Lung microvascular endothelial cell (primary cell): ENCODE measurements around the gene ACR. TPM values are rescaled to one million over a fixed set of nuclear protein-coding genes. Genes with fewer than 3 reads are reported as not detected.

Source experiments
- DNase-seq, 2 donors: peaks; one replicate each; pipeline versions ENCODE4 v3.0.0 to v3.0.0-alpha.2; 2010; ENCODE audit warnings: low read depth in 2 of 2
- total RNA-seq: library from RNA; depleted of rRNA; stranded (reverse); fragments of >200 nt; gene quantifications from 2 replicates; pipeline ENCODE4 v1.2.1, GENCODE V29; 2014

The ACR gene
- total RNA-seq, 1 donor from 2014 or later = 0.20 TPM

DNA sequence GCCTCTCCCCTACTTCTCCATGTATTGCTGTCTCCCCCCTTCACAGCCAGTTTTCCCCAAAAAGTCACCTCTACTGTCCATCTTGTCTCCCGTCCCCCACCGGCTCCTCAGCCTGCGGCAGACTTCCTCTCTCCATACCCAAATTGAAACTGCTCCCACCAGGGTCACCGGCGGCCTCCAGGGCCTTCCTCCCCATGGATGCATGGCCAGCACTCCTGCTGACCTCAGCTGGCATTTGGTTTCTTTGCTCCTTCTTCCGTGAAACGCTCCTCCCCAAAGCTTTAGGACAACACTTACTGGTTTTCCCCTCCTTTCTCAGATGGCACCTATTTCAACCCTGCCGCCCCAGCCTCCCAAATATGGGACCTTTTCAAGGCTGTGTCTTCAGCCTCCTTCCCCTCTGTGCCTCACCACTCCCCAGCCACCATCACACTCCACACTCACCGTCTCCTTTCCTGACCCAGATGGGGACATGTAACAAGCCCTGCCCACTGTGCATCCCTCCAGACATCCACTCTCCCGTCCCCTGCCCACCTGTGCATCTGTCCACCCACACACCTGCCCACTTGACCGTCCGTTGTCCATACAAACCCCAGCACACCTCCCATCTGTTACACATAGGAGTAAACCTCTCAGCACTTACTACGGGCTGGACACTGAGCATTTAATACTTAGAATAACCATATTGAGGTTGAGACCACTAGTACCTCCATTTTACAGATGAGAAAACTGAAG, 21.5 kb upstream of the ACR start:
- no peak for DNase-seq

DNA sequence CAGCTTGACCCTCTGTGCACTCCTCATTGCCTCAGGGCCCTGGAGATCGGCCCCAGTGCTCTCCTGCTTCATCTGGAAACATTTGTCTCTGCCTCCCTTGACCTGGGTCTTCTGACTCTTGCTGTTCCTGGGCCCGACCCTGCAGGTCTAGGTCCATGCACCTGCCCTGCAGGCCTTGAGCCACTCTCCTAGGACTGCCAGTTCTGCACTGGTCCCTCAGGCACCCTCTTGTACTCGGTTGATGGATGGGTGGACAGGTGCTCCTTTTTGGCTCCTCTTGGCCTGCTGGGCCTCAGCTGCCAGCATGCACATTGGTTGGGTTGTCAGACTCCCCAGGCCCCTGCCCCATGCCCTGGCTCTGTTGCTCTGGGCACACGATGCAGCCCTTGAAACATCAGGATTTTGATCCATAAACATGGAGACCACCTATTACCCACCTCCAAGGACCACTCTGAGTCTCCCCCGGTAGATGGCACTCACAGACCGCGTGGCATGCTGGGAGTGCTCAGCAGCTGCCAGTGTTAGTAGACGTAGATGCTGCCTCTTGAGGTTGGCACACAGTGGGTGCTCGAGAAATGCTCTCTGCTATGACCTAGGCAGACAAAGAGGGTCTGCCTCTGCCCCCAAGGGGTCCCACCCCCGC, 20.2 kb upstream of the ACR start:
- no peak for DNase-seq

- DNase-seq = no peak
Observed at GRCh38 chr22:50718352-50718709, 19.7 kb upstream of the ACR start.

DNA sequence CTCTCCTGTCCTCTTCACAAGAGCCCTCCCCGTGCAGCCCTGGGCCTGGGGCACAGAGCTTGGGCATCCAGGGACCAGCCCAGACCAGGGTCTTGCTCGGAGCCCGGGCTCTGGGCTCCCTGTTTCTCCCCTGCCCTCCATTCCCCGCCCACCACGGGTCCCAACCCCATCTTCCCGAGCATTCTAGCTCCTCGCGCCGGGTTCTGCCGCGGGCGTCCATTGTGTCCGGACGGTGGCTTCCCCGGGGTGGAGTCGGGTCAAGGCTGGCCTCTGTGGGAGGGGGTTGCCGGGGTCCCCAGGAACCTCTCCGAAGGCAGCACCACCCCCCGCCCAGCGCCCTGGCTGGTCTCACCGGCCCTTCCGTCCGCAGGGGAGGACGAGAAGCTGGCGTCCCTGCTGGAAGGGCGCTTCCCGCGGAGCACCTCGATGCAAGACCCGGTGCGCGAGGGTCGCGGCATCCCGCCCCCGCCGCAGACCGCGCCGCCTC, 18.1 kb upstream of the ACR start:
- no peak for DNase-seq

DNA sequence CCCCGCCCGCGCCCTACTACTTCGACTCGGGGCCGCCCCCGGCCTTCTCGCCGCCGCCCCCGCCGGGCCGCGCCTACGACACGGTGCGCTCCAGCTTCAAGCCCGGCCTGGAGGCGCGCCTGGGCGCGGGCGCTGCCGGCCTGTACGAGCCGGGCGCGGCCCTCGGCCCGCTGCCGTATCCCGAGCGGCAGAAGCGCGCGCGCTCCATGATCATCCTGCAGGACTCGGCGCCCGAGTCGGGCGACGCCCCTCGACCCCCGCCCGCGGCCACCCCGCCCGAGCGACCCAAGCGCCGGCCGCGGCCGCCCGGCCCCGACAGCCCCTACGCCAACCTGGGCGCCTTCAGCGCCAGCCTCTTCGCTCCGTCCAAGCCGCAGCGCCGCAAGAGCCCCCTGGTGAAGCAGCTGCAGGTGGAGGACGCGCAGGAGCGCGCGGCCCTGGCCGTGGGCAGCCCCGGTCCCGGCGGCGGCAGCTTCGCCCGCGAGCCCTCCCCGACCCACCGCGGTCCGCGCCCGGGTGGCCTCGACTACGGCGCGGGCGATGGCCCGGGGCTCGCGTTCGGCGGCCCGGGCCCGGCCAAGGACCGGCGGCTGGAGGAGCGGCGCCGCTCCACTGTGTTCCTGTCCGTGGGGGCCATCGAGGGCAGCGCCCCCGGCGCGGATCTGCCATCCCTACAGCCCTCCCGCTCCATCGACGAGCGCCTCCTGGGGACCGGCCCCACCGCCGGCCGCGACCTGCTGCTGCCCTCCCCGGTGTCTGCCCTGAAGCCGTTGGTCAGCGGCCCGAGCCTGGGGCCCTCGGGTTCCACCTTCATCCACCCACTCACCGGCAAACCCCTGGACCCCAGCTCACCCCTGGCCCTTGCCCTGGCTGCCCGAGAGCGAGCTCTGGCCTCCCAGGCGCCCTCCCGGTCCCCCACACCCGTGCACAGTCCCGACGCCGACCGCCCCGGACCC, 17.4 kb upstream of the ACR start:
- DNase-seq = no peak

GRCh38 chr22:50721257-50721844, 16.7 kb upstream of the ACR start:
- no peak for DNase-seq

- no peak for DNase-seq
Observed at GRCh38 chr22:50722048-50722701, 15.8 kb upstream of the ACR start.

- no peak for DNase-seq
Observed at GRCh38 chr22:50722716-50723428, 15.1 kb upstream of the ACR start.

GRCh38 chr22:50723991-50724390, 14.0 kb upstream of the ACR start:
- no peak for DNase-seq

DNA sequence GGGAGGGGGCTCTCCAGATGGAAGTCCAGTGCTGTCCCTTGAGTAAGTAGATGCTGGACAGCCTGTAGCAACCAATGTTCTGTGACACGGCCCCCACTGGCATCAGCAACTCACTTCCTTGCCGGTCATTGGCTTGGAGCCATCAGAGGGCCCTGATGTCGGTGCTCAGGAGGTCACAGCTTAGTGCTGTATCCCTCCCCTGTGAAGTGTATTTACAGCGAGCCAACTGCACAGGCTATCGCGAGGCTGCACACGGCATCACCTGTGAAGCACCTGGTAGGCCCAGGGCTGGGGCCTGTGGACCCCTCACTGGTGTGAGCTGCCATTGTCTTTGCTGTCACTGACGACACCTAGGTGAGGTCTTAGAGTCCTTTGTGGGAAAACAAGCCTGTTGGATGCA, 13.4 kb upstream of the ACR start:
- no peak for DNase-seq

GRCh38 chr22:50725597-50725996, 12.4 kb upstream of the ACR start:
- DNase-seq = no peak

- DNase-seq = no peak
Observed at GRCh38 chr22:50726643-50727340, 11.2 kb upstream of the ACR start.

DNA sequence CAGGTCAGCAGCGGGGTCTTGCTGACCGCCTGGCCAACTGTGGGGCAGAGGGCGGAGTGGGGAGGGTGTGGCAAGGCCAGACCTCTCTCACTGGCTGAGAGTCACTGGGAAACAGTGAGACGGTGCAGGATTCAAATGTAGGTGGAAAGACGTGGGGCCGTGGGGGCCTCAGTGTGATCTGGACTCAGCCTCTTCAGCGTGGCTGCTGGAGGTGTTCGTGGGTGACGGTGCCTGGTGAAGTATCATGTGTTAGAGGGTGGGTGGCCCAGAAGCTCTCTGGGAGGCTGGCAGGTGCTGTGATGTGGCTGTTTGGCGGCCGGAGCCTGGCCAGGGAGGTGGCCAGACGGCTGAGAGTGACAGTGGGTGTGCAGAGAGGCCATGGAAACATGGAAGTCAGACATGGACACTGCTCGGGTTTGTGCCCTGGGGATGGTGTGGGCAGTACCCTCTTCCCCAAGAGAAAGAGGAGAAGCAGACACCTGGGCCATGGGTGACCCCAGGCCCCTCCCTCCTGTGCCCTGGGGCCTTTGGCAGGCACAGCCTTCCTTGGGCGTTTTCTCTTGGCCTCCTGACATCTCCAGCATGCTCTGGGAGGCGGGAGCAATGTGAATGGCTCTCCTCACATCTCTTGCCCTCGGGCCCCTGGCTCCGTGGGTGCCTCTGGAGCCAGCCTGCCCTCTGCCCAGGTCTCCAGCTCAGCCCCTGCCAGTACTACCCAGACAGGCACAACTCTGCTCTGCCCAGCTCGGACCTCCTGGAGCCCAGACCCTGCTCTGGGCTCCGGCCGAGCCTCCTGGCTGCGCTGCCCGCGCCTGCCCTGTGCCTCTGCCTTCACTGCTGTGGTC, 10.1 kb upstream of the ACR start:
- no peak for DNase-seq

DNA sequence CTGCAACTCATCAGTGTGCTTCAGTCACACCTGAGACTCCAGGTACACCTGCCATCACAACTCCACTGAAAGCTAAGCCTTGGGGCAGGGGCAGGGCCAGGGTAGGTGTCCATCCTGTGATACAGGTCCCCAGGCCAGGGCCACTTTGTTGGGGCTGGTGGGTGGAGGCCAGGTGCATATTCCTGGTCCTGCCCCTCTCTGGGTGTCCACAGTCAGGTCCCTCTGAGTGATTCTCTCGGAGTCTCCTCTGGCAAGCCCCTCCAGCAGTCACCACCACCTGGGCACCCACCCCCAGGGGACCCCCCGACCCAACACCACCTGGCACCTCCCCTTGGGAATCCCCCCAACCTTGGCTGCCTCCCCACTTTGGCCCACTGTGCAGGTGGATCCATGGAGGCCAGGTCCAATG, 9.5 kb upstream of the ACR start:
- no peak for DNase-seq

GRCh38 chr22:50729391-50730012, 8.5 kb upstream of the ACR start:
- no peak for DNase-seq

DNA sequence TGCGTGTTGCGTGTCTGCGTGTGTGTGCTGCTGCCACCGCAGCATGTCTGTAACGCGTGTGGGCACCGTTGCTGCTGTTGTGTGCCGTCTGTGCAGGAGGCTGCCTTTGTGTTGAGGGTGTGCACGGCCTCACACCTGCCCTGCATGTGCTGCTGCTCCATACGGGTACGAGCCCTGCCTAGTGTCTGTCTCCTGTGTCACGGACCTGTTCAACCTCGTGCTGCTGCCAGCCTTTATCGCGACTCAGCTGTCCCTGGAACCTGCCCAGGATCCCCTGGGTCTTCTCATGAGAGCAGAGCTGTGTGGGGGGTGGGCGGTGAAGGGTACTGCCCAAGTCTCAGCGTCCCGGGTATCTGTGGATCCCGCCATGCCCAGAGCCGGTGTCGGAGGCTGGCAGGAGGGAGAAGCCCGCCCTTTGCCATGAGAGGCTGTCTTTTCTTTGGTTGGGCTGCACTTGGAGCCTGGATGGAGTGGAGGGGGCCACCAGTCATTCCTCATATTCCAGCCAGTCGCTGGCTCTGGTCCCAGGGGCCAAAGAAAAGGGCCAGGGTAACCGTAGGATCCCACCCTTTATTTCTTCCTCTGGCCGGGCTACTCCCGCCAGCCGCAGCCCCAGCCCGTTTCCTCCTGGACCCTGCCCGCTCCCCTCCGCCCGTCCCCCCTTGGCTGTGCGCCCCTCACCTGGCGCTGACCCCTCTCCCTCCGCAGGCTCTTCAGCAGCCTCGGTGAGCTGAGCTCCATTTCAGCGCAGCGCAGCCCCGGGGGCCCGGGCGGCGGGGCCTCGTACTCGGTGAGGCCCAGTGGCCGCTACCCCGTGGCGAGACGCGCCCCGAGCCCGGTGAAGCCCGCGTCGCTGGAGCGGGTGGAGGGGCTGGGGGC, 7.8 kb upstream of the ACR start:
- no peak for DNase-seq

- DNase-seq = peak in 1 of 2 donors; percentile 33
Observed at GRCh38 chr22:50730941-50731661, 6.9 kb upstream of the ACR start.
